NCI-H345 (cell line): ENCODE results near the gene OSMR.

ENCODE experiments used
- DNase-seq: peaks from one replicate; lab custom pipeline; 2025; lab: John Stamatoyannopoulos, UW

OSMR gene

GRCh38 chr5:38845526-38846378 lies at the start of gene OSMR:
Gene OSMR, plus strand, starts transcription at chr5:38846012. Its CDS starts 23,033 bp downstream, at chr5:38869045.
- no peak for DNase-seq

GRCh38 chr5:38796742-38797108 lies 49.1 kb upstream of the OSMR start:
- no peak for DNase-seq

GRCh38 chr5:38797838-38798237 lies 48.0 kb upstream of the OSMR start:
- DNase-seq = no peak

GRCh38 chr5:38799556-38800377 lies 46.0 kb upstream of the OSMR start:
- DNase-seq = no peak

- DNase-seq = no peak
Measured at GRCh38 chr5:38800515-38800914, 45.3 kb upstream of the OSMR start.

- DNase-seq = no peak
Measured at GRCh38 chr5:38802125-38802524, 43.7 kb upstream of the OSMR start.

GRCh38 chr5:38803246-38803645 lies 42.6 kb upstream of the OSMR start:
- DNase-seq = no peak

GRCh38 chr5:38806775-38807258 lies 39.0 kb upstream of the OSMR start:
- DNase-seq = no peak

GRCh38 chr5:38807570-38808483 lies 38.0 kb upstream of the OSMR start:
- no peak for DNase-seq

GRCh38 chr5:38808666-38809343 lies 37.0 kb upstream of the OSMR start:
- no peak for DNase-seq

- peak; percentile 61 for DNase-seq
Measured at GRCh38 chr5:38809388-38810359, 36.1 kb upstream of the OSMR start.

GRCh38 chr5:38814879-38815278 lies 30.9 kb upstream of the OSMR start:
- DNase-seq = no peak

GRCh38 chr5:38816083-38817030 lies 29.5 kb upstream of the OSMR start:
- DNase-seq = no peak

GRCh38 chr5:38821679-38822078 lies 24.1 kb upstream of the OSMR start:
- no peak for DNase-seq

GRCh38 chr5:38823503-38823902 lies 22.3 kb upstream of the OSMR start:
- no peak for DNase-seq

GRCh38 chr5:38824821-38825220 lies 21.0 kb upstream of the OSMR start:
- no peak for DNase-seq

GRCh38 chr5:38825494-38825893 lies 20.3 kb upstream of the OSMR start:
- DNase-seq = no peak

- no peak for DNase-seq
Measured at GRCh38 chr5:38827525-38827924, 18.3 kb upstream of the OSMR start.

- no peak for DNase-seq
Measured at GRCh38 chr5:38830521-38831051, 15.2 kb upstream of the OSMR start.
